SU-DHL-6 (cell line): ENCODE measurements around the gene BANP.

Experiments used
- EZH2phosphoT487 ChIP-seq: fragments of 200-600 bp; sonication (generic), shearing (Covaris generic); conservative IDR thresholded peaks from 2 replicates; pipeline ENCODE4 v1.6.1; 2018; ENCODE audit warnings: mild to moderate bottlenecking, antibody characterized with exemption, low read length, moderate library complexity, mixed read lengths
- TF ChIP-seq, protein P1 (sequence below): fragments of 200-600 bp; sonication (generic); IDR thresholded peaks from one replicate; pipeline ENCODE4 v1.5.1; 2017; ENCODE audit warnings: antibody characterized with exemption, mild to moderate bottlenecking, low read length, moderate library complexity; ENCODE audit not compliant: insufficient read depth, poor library complexity, severe bottlenecking

DNA sequence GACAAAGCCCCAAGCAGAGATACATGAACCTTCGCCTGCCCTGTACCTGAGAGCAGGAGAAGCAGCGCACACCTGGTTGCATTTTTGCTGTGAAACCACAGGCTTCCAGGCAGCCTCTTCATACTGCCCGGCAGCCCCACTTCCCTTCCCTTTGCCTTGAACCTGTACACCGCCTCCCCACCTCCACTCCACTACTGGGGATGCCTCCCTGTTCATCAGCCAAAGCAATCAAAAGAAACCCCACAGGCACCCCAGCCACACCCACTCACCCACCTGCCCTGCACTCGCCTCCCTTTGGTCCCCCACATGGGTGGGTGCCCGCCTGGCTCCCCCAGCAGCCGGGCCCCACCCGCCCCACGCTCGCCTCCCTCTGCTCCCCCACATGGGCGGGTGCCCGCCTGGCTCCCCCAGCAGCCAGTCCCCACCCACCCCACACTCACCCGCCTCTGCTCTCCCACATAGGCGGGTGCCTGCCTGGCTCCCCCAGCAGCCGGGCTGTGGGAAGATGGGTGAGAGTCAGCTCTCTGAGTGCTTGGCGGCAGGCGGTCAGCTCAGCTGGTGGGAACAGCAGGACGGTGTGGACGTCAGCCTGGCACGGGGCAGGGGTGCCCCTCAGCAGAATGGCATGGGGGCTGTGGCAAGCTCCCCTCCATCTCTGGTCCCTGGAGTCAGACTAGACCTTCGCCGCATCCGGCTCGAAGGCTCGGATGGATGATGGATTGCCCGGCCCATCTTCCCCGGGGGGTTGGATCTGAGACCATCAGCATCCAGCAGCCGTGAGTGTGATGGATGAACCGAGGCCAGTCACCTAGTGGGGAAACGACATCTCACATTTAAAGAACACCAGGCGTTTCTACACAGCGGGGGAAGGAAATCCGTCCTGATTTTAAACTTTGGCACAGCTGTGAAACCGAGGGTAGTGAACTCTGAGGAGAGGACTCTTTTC is 135.6 kb downstream of the BANP start:
- TF ChIP-seq EZH2phosphoT487 = no peak
- TF ChIP-seq, protein P1, sequence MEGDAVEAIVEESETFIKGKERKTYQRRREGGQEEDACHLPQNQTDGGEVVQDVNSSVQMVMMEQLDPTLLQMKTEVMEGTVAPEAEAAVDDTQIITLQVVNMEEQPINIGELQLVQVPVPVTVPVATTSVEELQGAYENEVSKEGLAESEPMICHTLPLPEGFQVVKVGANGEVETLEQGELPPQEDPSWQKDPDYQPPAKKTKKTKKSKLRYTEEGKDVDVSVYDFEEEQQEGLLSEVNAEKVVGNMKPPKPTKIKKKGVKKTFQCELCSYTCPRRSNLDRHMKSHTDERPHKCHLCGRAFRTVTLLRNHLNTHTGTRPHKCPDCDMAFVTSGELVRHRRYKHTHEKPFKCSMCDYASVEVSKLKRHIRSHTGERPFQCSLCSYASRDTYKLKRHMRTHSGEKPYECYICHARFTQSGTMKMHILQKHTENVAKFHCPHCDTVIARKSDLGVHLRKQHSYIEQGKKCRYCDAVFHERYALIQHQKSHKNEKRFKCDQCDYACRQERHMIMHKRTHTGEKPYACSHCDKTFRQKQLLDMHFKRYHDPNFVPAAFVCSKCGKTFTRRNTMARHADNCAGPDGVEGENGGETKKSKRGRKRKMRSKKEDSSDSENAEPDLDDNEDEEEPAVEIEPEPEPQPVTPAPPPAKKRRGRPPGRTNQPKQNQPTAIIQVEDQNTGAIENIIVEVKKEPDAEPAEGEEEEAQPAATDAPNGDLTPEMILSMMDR = no peak
